PFSK-1 (cell line): ENCODE results near the gene DOCK1.

Experiments
- POLR2AphosphoS5 ChIP-seq: IDR thresholded peaks from 2 replicates; pipeline ENCODE4 v1.6.1; 2012; ENCODE audit warnings: low read depth, mild to moderate bottlenecking, control low read depth, low read length, moderate library complexity
- TAF1 ChIP-seq: IDR thresholded peaks from 2 replicates; pipeline ENCODE4 v1.6.1; 2012; ENCODE audit warnings: low read length, control low read depth, borderline replicate concordance; ENCODE audit not compliant: insufficient read depth

GRCh38 chr10:127145173-127145572 lies 239.9 kb downstream of the DOCK1 start:
- TF ChIP-seq POLR2AphosphoS5 (no peak), TAF1 (no peak)
